Right lobe of liver (tissue), 6 donors: ENCODE data around the gene PDE1C. TPM values are rescaled to one million over a fixed set of nuclear protein-coding genes. Genes with fewer than 3 reads are reported as not detected.

ENCODE experiments used
- ATAC-seq, 4 donors: fragments of 200-7000 bp; cut with Tn5 transposase; one replicate each; pipeline ENCODE4 v1.9.1; 2020; ENCODE audit warnings: mild to moderate bottlenecking in 4 of 4, moderate library complexity in 4 of 4
- DNase-seq, 3 donors: peaks; one replicate each; pipeline ENCODE4 v3.0.0-alpha.2; 2020
- H3K27ac ChIP-seq, 3 donors: fragments of 200-600 bp; one replicate each; pipeline ENCODE4 v1.8.0; 2022
- H3K27me3 ChIP-seq, 2 donors: fragments of 200-600 bp; one replicate each; pipeline ENCODE4 v1.8.0; 2022
- H3K36me3 ChIP-seq, 4 donors: fragments of 200-600 bp; sonication (generic) in 1 of 4; one replicate each; pipeline versions ENCODE4 v1.5.1 to v1.8.0; 2017 to 2022; ENCODE audit warnings: control low read depth in 1 of 4
- H3K4me1 ChIP-seq, 4 donors: fragments of 200-600 bp; sonication (generic) in 1 of 4; one replicate each; pipeline versions ENCODE4 v1.5.1 to v1.8.0; 2017 to 2022; ENCODE audit warnings: control low read depth in 1 of 4
- H3K4me3 ChIP-seq, 3 donors: fragments of 200-600 bp; one replicate each; pipeline ENCODE4 v1.8.0; 2022
- H3K9me3 ChIP-seq, 4 donors: fragments of 200-600 bp; sonication (generic) in 1 of 4; one replicate each; pipeline versions ENCODE4 v1.5.1 to v1.8.0; 2017 to 2022; ENCODE audit warnings: control low read depth in 1 of 4
- POLR2A ChIP-seq: fragments of 450-650 bp; IDR thresholded peaks from one replicate; pipeline ENCODE4 v1.6.1; 2017; ENCODE audit warnings: antibody characterized with exemption, mild to moderate bottlenecking
- WGBS: methylation state at CpG from one replicate; pipeline ENCODE4 v1.1.6; 2018; ENCODE audit warnings: low coverage, low lambda C conversion rate; ENCODE audit not compliant: insufficient coverage; ENCODE audit errors: missing lambda C conversion rate; 5-methylcytosine and 5-hydroxymethylcytosine counted together
- intact Hi-C, 2 donors: fragments of 100-400 bp; cut with DNase I; formaldehyde crosslinking; loops; one replicate each; pipeline versions ENCODE4 v1.11.2 to v1.14.1; 2022
- total RNA-seq, 6 experiments: library from RNA; depleted of rRNA in 2 of 6; stranded (reverse); fragments of >200 nt in 2 of 6; fragmentation: NEBNext Ultra II Directional in 3 of 6; extraction: Animal tissue kit (Norgen Biotek cat#: 25700) in 3 of 6; gene quantifications; one replicate each; pipeline versions ENCODE4 v1.1.0 to v1.2.4, GENCODE V29; 2016 to 2023
- TF ChIP-seq, protein P1 (sequence below), 4 donors: fragments of 200-600 bp in 3 of 4; fragments of 450-650 bp in 1 of 4; IDR thresholded peaks; one replicate each; pipeline versions ENCODE4 v1.5.1 to v1.8.0; 2016 to 2022; ENCODE audit warnings: antibody characterized with exemption in 4 of 4, mild to moderate bottlenecking in 2 of 4
- donor health status: DM: no; HTN: yes; CAD: no.
- donor health status: DM: no; HTN: no; CAD: no.
- donor health status: DM: no; HTN: no; CAD: no.
- donor health status: DM: no; HTN: yes; CAD: no.
- donor health status: DM: no; HTN: yes; CAD: no.

Gene PDE1C
- total RNA-seq, 6 experiments from 2014 or later: 0.02 TPM; not detected in 5

- no peak for DNase-seq
- intact Hi-C loops: no loop called here
Observed at GRCh38 chr7:32062150-32062549, 8.1 kb downstream of the PDE1C start.

DNA sequence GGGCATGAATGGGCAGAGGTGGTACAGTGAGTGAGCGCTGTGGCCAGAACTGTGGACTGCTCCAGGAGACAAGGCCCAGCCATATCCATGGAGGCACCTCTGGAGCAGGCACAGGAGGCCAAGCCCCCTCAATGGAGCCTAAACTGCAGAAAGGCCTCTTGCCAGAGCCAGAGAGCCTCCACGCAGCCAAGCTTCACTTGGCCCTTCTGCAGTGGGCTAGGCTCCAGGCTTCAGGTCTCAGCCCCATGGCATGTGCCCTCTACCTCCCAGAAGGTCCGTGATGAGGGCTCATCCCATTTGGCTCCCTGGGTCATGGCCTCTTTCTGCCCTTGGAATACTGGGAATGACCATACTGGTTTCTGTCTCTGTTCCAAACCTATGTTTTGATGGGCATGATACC, 8.9 kb downstream of the PDE1C start:
- intact Hi-C loops: no loop called here
- DNase-seq: no peak
- Histone ChIP-seq H3K27ac (no peak overlapping the region), H3K9me3 (no peaks in the 10 kb centered on the region), H3K36me3 (no peaks in the 10 kb centered on the region), H3K27me3 (no peaks in the 10 kb centered on the region), H3K4me1 (no peaks in the 10 kb centered on the region), H3K4me3 (no peak overlapping the region)
- ATAC-seq: no peak
- WGBS: no CpG with 5 or more reads among the region's 3 CpGs
- TF ChIP-seq POLR2A: no peak
- TF ChIP-seq, protein P1, sequence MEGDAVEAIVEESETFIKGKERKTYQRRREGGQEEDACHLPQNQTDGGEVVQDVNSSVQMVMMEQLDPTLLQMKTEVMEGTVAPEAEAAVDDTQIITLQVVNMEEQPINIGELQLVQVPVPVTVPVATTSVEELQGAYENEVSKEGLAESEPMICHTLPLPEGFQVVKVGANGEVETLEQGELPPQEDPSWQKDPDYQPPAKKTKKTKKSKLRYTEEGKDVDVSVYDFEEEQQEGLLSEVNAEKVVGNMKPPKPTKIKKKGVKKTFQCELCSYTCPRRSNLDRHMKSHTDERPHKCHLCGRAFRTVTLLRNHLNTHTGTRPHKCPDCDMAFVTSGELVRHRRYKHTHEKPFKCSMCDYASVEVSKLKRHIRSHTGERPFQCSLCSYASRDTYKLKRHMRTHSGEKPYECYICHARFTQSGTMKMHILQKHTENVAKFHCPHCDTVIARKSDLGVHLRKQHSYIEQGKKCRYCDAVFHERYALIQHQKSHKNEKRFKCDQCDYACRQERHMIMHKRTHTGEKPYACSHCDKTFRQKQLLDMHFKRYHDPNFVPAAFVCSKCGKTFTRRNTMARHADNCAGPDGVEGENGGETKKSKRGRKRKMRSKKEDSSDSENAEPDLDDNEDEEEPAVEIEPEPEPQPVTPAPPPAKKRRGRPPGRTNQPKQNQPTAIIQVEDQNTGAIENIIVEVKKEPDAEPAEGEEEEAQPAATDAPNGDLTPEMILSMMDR (IDR thresholded peaks at IDR 0.05): no peak

More at GRCh38 chr7:32062150-32062549, 8.1 kb downstream of the PDE1C start:
- Histone ChIP-seq H3K4me1 (no peaks in the 10 kb centered on the region), H3K9me3 (no peaks in the 10 kb centered on the region), H3K27ac (no peak overlapping the region), H3K4me3 (no peak overlapping the region), H3K36me3 (no peaks in the 10 kb centered on the region), H3K27me3 (no peaks in the 10 kb centered on the region)
- TF ChIP-seq, protein P1 (IDR thresholded peaks at IDR 0.05): peak in 3 of 4 donors; percentile 11 to 18 (median 12)
- TF ChIP-seq POLR2A: no peak
- WGBS: 60% methylated on average over 5 of the region's 5 CpGs
- no peak for ATAC-seq

DNA sequence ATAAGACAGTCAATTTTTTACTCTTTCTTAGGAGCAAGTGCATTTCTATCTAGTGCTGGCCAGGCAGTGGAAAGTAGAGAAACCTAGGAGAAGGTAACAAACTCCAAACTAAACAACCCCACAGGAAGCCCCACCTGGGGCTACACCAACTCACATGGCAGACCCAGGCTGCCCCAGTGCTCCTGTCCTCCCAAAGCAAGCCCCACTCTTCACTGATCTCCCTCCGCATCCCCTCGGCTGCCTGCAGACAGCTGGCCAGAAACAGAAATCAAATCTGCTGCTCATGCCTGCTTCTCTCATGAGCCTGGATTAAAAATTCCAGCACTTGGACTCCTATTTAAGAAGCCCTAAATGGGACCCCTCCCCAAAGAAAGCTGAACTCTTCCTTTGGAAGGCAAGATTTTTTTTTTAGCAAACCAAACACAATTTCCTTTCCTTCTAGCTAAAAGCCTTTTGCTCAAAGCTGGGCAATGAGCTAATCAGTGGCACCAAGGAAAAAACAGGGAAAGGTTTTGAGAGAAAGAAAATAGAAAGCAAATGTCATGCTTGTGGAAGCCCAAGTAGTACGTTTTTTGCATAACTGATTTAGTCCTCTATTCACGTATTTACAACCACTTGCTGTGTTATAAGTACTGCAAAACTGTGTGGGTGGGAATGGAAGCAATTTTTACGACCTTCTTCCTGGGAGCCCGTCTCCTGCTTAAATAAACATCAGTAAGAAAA, 10.8 kb downstream of the PDE1C start:
- Histone ChIP-seq H3K27me3 (no peaks in the 10 kb centered on the region), H3K36me3 (no peaks in the 10 kb centered on the region), H3K9me3 (no peaks in the 10 kb centered on the region), H3K27ac (no peak overlapping the region), H3K4me1 (no peaks in the 10 kb centered on the region), H3K4me3 (no peak overlapping the region)
- ATAC-seq (no peak), DNase-seq (no peak)
- TF ChIP-seq POLR2A: no peak
- TF ChIP-seq, protein P1 (IDR thresholded peaks at IDR 0.05): no peak
- WGBS: 24% methylated on average over 6 of the region's 6 CpGs
- intact Hi-C loops: no loop called here

- no peak for TF ChIP-seq POLR2A
- TF ChIP-seq, protein P1 (IDR thresholded peaks at IDR 0.05): no peak
- Histone ChIP-seq H3K4me1 (no peaks in the 10 kb centered on the region), H3K36me3 (no peaks in the 10 kb centered on the region), H3K4me3 (no peak overlapping the region), H3K9me3 (no peaks in the 10 kb centered on the region), H3K27ac (no peak overlapping the region), H3K27me3 (no peaks in the 10 kb centered on the region)
- ATAC-seq (no peak), DNase-seq (no peak)
- intact Hi-C loops: no loop called here
- WGBS: 68% methylated on average over 5 of the region's 5 CpGs
Observed at GRCh38 chr7:32058002-32058401, 12.2 kb downstream of the PDE1C start.
